Skin epidermis (tissue), 12 donors: Measurements from ENCODE around the gene PRSS53.

Source experiments
- H3K27ac ChIP-seq, 21 experiments: fragments of 200-600 bp; sonication (generic) in 11 of 21; one replicate each; pipeline ENCODE4 v1.5.0; 2020; ENCODE audit warnings: mild to moderate bottlenecking in 3 of 21, inconsistent platforms in 2 of 21, moderate library complexity in 2 of 21
- H3K4me3 ChIP-seq, 7 experiments: fragments of 200-600 bp; sonication (generic) in 2 of 7; one replicate each; pipeline ENCODE4 v1.5.0; 2020; ENCODE audit warnings: inconsistent platforms in 2 of 7, mild to moderate bottlenecking in 2 of 7, moderate library complexity in 1 of 7

Gene PRSS53

GRCh38 chr16:31081428-31082351 lies 7.1 kb downstream of the PRSS53 start:
- H3K4me3 ChIP-seq = no peak overlapping the region
- peak overlapping the region in 10 of 21 experiments; percentile 1 to 66 (median 38) for H3K27ac ChIP-seq

- Histone ChIP-seq H3K4me3 (no peak overlapping the region), H3K27ac (peak overlapping the region in 7 of 21 experiments; percentile 1 to 66 (median 28))
These were observed 7.9 kb downstream of the PRSS53 start for GRCh38 chr16:31080756-31081419.

GRCh38 chr16:31080035-31080629 lies 8.6 kb downstream of the PRSS53 start:
- H3K27ac ChIP-seq = no peak overlapping the region
- no peak overlapping the region for H3K4me3 ChIP-seq

- Histone ChIP-seq H3K27ac (no peak overlapping the region), H3K4me3 (no peak overlapping the region)
These were observed 9.3 kb downstream of the PRSS53 start for GRCh38 chr16:31079342-31079944.

- Histone ChIP-seq H3K27ac (no peak overlapping the region), H3K4me3 (no peak overlapping the region)
These were observed 10.0 kb downstream of the PRSS53 start for GRCh38 chr16:31078597-31079341.

GRCh38 chr16:31077592-31078396 lies 10.9 kb downstream of the PRSS53 start:
- Histone ChIP-seq H3K4me3 (no peak overlapping the region), H3K27ac (no peak overlapping the region)

GRCh38 chr16:31077024-31077423 lies 11.7 kb downstream of the PRSS53 start:
- Histone ChIP-seq H3K4me3 (no peak overlapping the region), H3K27ac (no peak overlapping the region)

GRCh38 chr16:31076319-31076718 lies 12.4 kb downstream of the PRSS53 start:
- Histone ChIP-seq H3K27ac (no peak overlapping the region), H3K4me3 (no peak overlapping the region)

- Histone ChIP-seq H3K4me3 (peak overlapping the region; percentile 61 to 97 (median 88)), H3K27ac (peak overlapping the region; percentile 76 to 98 (median 96))
These were observed 13.9 kb downstream of the PRSS53 start for GRCh38 chr16:31074814-31075183.

- H3K27ac ChIP-seq = peak within 1 kb of the TSS; percentile 78 to 98 (median 96)
- H3K4me3 ChIP-seq = peak within 1 kb of the TSS; percentile 61 to 97 (median 88)
These were observed 14.6 kb downstream of the PRSS53 start, which contains the start of the genes ZNF646 and ZNF668 for GRCh38 chr16:31073970-31074813. Gene ZNF646, plus strand, starts transcription at chr16:31074422. Its CDS starts 1,903 bp downstream, at chr16:31076325. Gene ZNF668, minus strand, starts transcription at chr16:31074240. Its CDS starts 9,781 bp downstream, at chr16:31064459.

GRCh38 chr16:31073142-31073969 lies 15.4 kb downstream of the PRSS53 start:
- Histone ChIP-seq H3K4me3 (peak overlapping the region; percentile 61 to 97 (median 88)), H3K27ac (peak overlapping the region; percentile 78 to 98 (median 96))

GRCh38 chr16:31072540-31073141 lies 16.1 kb downstream of the PRSS53 start:
- H3K27ac ChIP-seq = peak overlapping the region; percentile 78 to 98 (median 96)
- peak overlapping the region; percentile 61 to 97 (median 88) for H3K4me3 ChIP-seq

- H3K4me3 ChIP-seq = peak overlapping the region in 4 of 7 experiments; percentile 61 to 97 (median 92)
- H3K27ac ChIP-seq = peak overlapping the region in 18 of 21 experiments; percentile 87 to 98 (median 96)
These were observed 16.9 kb downstream of the PRSS53 start for GRCh38 chr16:31071861-31072260.

- Histone ChIP-seq H3K27ac (peak overlapping the region in 1 of 21 experiments; percentile 16), H3K4me3 (no peak overlapping the region)
These were observed 21.4 kb downstream of the PRSS53 start for GRCh38 chr16:31067342-31067741.

- H3K27ac ChIP-seq = peak overlapping the region in 20 of 21 experiments; percentile 45 to 89 (median 77)
- no peak overlapping the region for H3K4me3 ChIP-seq
These were observed 23.8 kb downstream of the PRSS53 start for GRCh38 chr16:31064882-31065461.
